GM08714 (cell line): ENCODE measurements around the gene SORBS2.
"Not testable (repeated sequence)": the region's sequence is repeated elsewhere in the genome, so short reads cannot be mapped to it uniquely, and the experiment has no call there.

ENCODE experiments used
- H3K4me3 ChIP-seq: fragments of 200-500 bp; sonication (Bioruptor generic); 2 replicates; pipeline ENCODE4 v1.5.1; 2014; ENCODE audit warnings: mild to moderate bottlenecking, low read length, inconsistent platforms
- ZNF274 ChIP-seq: IDR thresholded peaks from 2 replicates; pipeline ENCODE4 v1.6.1; 2012; ENCODE audit warnings: mild to moderate bottlenecking, low read depth, low read length

Gene SORBS2

DNA sequence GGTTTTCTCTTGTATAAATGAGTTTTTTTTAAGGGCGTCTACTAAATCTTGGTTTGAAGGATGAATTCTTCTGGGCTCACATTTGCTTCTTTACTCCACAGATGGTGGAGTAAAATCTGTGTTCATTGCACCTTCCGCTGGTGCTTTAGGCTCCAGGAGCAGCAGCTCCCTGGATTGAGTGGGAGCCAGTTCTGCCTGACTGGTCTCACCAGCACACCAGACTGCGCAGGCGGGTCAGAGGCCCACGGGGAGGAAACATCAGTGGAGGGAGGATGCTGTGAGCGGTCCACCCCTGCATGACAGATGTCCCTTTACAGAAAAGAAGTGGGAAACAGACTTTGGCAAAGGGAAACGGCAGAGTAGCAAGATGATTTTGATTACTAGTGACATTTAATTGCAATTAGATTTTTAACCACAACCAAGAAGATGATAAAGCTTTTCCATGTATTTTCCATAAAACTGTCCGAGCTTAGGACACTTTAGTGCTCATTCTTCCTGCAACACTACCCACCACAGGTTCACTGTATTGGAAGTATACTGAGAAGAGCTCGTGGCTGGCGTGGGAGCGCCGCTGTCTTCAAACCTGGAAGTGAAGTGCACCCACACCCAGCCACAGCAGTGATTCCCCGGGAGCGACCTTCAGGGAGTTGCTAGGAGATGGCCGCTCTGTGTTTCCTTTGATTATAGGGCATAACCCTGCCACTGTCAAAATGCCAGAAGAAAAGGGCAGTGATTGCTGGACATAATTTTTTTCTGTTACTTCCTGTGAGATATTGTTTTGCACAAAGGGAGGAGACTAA, 95.2 kb downstream of the SORBS2 start:
- no peak for TF ChIP-seq ZNF274
- H3K4me3 ChIP-seq = no peak overlapping the region

GRCh38 chr4:185716141-185716551, 95.8 kb downstream of the SORBS2 start:
- no peak for TF ChIP-seq ZNF274

DNA sequence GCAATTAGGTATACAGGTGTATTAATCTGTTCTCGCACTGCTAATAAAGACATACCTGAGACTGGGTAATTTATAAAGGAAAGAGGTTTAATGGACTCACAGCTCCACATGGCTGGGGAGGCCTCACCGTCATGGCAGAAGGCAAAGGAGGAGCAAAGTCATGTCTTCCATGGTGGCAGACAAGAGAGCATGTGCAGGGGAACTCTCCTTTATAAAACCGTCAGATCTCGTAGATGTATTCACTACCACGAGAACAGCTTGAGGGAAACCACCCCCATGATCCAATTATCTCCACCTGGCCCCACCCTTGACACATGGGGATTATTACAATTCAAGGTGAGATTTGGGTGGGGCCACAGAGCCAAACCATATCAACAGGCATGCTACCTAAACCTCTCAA, 97.5 kb downstream of the SORBS2 start:
- H3K4me3 ChIP-seq = not testable (repeated sequence)

More at GRCh38 chr4:185716141-185716551, 95.8 kb downstream of the SORBS2 start:
- no peak overlapping the region for H3K4me3 ChIP-seq

DNA sequence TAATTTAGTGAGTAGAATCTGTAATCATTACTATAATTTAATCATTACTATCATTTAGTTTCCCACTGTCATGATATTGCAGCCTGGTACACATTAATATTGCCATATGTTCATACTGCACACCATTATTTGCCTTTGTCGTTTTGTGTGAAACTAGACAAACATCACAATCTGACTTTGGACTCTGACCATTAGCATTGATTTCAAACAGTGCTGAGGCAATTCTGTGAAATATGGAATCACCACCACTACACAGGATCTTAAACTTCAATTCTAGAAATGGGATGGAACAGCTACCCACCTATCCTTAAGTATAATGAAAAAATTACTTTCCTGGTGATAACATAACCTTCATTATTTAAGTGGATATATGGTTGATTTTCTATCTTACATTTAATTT, 98.3 kb downstream of the SORBS2 start:
- no peak for TF ChIP-seq ZNF274
- H3K4me3 ChIP-seq = no peak overlapping the region

- no peak for TF ChIP-seq ZNF274
- H3K4me3 ChIP-seq = no peak overlapping the region
Observed at GRCh38 chr4:185713272-185713671, 98.7 kb downstream of the SORBS2 start.

DNA sequence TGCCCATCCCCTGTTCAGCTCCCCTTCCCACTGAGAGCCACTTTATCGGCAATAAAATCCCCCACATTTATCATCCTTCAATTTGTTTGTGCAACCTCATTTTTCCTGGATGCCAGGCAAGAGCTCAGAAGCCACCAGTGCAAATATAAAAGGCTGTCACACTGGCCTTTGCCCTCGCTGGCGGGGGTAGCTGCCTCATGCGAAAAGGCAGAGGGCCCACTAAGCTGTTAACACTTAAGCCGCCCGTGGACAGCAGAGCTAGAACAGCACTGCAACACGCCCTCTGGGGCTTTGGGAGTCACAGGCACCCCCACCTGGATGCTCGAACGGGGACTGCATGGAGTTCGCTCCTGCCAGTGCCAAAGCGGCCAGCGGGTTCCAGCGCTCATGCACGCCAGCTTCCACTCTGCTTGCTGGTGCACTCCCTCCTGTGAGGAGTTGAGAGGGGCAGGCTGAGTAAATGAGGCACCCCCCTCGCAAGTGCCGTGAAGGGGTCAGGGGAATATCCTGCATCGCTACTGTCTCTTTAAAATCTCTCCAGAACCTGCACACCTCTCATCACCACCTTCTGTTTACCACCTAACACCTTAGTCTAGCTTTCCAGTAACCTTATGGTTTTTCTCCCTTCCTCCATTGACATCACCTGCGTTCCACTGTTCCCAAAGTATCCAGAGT, 99.5 kb downstream of the SORBS2 start:
- TF ChIP-seq ZNF274 = no peak
- no peak overlapping the region for H3K4me3 ChIP-seq

- no peak for TF ChIP-seq ZNF274
- no peak overlapping the region for H3K4me3 ChIP-seq
Observed at GRCh38 chr4:185711726-185712125, 100.3 kb downstream of the SORBS2 start.

DNA sequence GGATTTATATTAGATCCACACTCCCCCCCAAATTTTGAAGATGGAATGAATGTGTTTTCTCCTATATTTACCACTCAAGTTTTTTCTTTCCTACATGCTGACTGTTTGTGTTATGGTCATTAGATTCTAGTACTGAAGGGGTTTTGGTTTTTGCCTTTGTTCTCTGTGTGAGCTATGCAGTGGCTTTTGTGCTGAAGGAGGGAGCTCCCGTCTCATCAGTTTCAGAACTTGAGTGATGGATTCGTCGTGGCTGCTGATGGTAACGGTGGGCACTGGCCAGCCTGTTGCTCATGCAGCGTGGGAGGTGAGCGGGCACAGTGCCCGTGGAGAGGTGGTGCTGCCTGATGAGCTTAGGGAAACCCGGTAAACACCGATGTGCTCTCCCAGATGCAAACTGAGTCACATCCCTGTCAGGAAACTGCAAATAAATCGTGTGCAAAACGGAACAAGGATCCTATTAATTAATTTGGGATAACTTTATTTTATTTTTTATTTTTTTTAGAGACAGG, 101.5 kb downstream of the SORBS2 start:
- H3K4me3 ChIP-seq = no peak overlapping the region
- no peak for TF ChIP-seq ZNF274

DNA sequence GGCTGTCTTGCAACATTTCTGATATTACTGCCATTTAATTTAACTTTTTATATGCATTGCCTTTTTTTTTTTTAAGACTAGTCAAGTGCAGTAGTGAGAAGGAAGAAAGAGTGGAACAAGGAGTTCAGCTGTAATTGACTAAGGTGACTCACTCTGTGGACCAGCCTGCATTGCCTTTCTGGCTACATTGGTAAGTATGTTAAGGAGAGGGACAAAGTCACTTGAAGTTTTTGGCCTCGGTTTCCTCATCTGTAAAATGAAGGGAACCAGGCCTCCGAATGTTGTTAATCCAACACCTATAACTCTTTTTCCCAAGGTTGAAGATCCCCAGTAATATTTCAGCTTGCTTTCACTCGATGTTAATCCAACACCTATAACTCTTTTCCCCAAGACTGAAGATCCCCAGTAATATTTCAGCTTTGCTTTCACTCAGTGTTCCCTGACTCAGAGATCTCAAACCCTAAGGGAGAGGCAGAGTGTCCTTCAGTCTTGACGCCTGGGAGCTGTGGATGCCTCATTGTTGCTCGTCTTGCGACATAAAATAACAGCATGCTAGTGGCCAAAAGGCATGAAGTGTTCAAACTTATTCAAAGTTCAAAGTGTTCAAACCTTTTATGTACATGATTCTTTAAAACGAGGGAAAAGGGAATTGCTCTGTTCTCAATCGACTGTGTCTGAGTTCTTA, 102.0 kb downstream of the SORBS2 start:
- no peak overlapping the region for H3K4me3 ChIP-seq
- no peak for TF ChIP-seq ZNF274

GRCh38 chr4:185708348-185708747, 103.6 kb downstream of the SORBS2 start:
- no peak for TF ChIP-seq ZNF274
- H3K4me3 ChIP-seq = no peak overlapping the region

DNA sequence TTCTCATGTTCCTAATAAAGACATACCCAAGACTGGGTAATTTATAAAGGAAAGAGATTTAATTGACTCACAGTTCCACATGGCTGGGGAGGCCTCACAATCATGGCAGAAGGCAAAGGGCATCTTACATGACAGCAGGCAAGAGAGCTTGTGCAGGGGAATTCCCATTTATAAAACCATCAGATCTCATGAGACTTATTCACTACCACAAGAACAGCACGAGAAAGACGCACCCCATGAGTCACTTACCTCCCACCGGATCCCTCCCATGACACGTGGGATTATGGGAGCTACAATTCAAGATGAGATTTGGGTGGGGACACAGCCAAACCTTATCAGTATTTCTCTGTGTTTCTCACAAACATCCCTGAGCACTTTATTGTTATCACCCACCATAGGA, 104.4 kb downstream of the SORBS2 start:
- H3K4me3 ChIP-seq = not testable (repeated sequence)

DNA sequence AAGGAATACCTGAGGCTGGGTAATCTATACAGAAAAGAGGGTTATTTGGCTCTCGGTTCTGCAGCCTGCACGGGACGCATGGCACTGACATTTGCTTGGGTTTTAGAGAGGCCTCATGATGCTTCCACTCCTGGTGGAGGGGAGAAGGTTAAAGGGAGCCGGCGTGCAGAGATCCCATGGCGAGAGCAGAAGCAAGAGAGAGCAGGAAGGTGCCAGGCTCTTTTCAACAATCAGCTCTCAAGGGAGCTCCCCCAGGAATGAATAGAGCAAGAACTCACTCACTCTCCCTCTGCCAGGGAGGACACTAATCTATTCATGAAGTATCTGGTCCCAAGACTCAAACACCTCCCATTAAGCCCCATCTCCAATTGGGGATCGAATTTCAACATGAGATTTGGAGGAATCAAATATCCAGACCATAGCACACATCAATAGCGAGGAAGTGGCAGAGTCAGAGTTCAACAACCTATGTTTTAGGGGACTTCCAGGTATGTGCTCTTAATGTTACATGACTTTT, 109.8 kb downstream of the SORBS2 start:
- H3K4me3 ChIP-seq = no peak overlapping the region
- TF ChIP-seq ZNF274 = no peak

- TF ChIP-seq ZNF274 = no peak
Observed at GRCh38 chr4:185700630-185701029, 111.4 kb downstream of the SORBS2 start.

DNA sequence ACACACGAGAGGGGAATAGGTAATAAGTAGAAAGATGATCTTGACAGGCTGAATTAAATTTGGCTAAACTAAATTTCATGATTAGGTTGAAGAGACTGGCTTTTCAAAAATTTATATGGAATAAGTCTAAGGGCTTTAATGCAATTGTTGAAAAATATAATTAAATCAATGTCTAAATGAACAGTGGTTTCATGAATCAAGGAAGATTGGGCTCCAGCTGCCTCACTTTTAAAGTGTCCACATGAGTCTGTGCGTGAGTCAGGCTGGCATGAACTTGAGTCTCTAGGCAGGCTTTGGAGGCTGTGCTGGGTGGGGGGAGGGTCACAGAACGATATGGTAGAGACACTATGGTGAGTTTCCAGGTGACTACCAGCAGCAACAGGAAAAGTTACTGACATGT, 111.9 kb downstream of the SORBS2 start:
- H3K4me3 ChIP-seq = no peak overlapping the region
- TF ChIP-seq ZNF274 = no peak

More at GRCh38 chr4:185700630-185701029, 111.4 kb downstream of the SORBS2 start:
- no peak overlapping the region for H3K4me3 ChIP-seq
